Memory B cell (primary cell): ENCODE measurements around the gene TNRC18.

Experiments
- ATAC-seq: fragments of 150-1000 bp; cut with Tn5 transposase; 2 replicates; pipeline ENCODE4 v1.10.0; 2021; ENCODE audit warnings: low read depth, mild to moderate bottlenecking, moderate library complexity
- DNase-seq, 2 donors: peaks; one replicate each; pipeline ENCODE4 v3.0.0; 2022; ENCODE audit warnings: low spot score in 2 of 2
- H3K27ac Mint-ChIP-seq: one replicate; pipeline ENCODE4 v1.8.0; 2022; ENCODE audit warnings: mild to moderate bottlenecking, moderate library complexity, mixed read lengths
- H3K27me3 Mint-ChIP-seq: one replicate; pipeline ENCODE4 v1.8.0; 2022; ENCODE audit warnings: mixed read lengths
- H3K36me3 Mint-ChIP-seq: one replicate; pipeline ENCODE4 v1.8.0; 2022; ENCODE audit warnings: mild to moderate bottlenecking, mixed read lengths
- H3K4me1 Mint-ChIP-seq: one replicate; pipeline ENCODE4 v1.8.0; 2022; ENCODE audit warnings: mixed read lengths
- H3K4me3 Mint-ChIP-seq: one replicate; pipeline ENCODE4 v1.8.0; 2022; ENCODE audit warnings: mild to moderate bottlenecking, moderate library complexity, mixed read lengths
- H3K9me3 Mint-ChIP-seq: one replicate; pipeline ENCODE4 v1.8.0; 2022; ENCODE audit warnings: mixed read lengths

TNRC18 gene

GRCh38 chr7:5356751-5357119, 66.9 kb downstream of the TNRC18 start:
- no peak for ATAC-seq
- H3K4me3 Mint-ChIP-seq = no peak overlapping the region
- H3K27me3 Mint-ChIP-seq = no peaks in the 10 kb centered on the region
- H3K36me3 Mint-ChIP-seq = peaks cover 44% of the 10 kb centered on the region
- H3K27ac Mint-ChIP-seq = no peak overlapping the region
- peaks cover 11% of the 10 kb centered on the region for H3K4me1 Mint-ChIP-seq
- no peak for DNase-seq
- H3K9me3 Mint-ChIP-seq = no peaks in the 10 kb centered on the region

- DNase-seq (no peak), ATAC-seq (no peak)
- Mint-ChIP-seq H3K36me3 (peaks cover 45% of the 10 kb centered on the region), H3K27ac (no peak overlapping the region), H3K4me3 (no peak overlapping the region), H3K9me3 (no peaks in the 10 kb centered on the region), H3K4me1 (peaks cover 11% of the 10 kb centered on the region), H3K27me3 (no peaks in the 10 kb centered on the region)
Measured at GRCh38 chr7:5354460-5355232, 69.0 kb downstream of the TNRC18 start.

GRCh38 chr7:5352440-5353010, 71.1 kb downstream of the TNRC18 start:
- no peak for ATAC-seq
- H3K4me3 Mint-ChIP-seq = no peak overlapping the region

GRCh38 chr7:5351507-5352265, 71.9 kb downstream of the TNRC18 start:
- DNase-seq (no peak), ATAC-seq (no peak)
- no peak overlapping the region for H3K4me3 Mint-ChIP-seq
- peaks cover 40% of the 10 kb centered on the region for H3K36me3 Mint-ChIP-seq
- peaks cover 9% of the 10 kb centered on the region for H3K4me1 Mint-ChIP-seq
- no peaks in the 10 kb centered on the region for H3K9me3 Mint-ChIP-seq
- no peaks in the 10 kb centered on the region for H3K27me3 Mint-ChIP-seq
- no peak overlapping the region for H3K27ac Mint-ChIP-seq

More at GRCh38 chr7:5352440-5353010, 71.1 kb downstream of the TNRC18 start:
- no peak for DNase-seq
- Mint-ChIP-seq H3K9me3 (no peaks in the 10 kb centered on the region), H3K27ac (no peak overlapping the region), H3K36me3 (peaks cover 44% of the 10 kb centered on the region), H3K4me1 (peaks cover 11% of the 10 kb centered on the region), H3K27me3 (no peaks in the 10 kb centered on the region)

GRCh38 chr7:5350600-5351385, 72.8 kb downstream of the TNRC18 start:
- DNase-seq = no peak
- Mint-ChIP-seq H3K9me3 (no peaks in the 10 kb centered on the region), H3K27ac (no peak overlapping the region), H3K4me3 (no peak overlapping the region), H3K27me3 (no peaks in the 10 kb centered on the region), H3K36me3 (peaks cover 38% of the 10 kb centered on the region), H3K4me1 (peaks cover 9% of the 10 kb centered on the region)
- no peak for ATAC-seq

GRCh38 chr7:5350174-5350463, 73.5 kb downstream of the TNRC18 start:
- Mint-ChIP-seq H3K4me1 (peaks cover 9% of the 10 kb centered on the region), H3K4me3 (no peak overlapping the region), H3K27me3 (no peaks in the 10 kb centered on the region), H3K36me3 (peaks cover 36% of the 10 kb centered on the region), H3K9me3 (no peaks in the 10 kb centered on the region), H3K27ac (no peak overlapping the region)
- ATAC-seq = no peak
- DNase-seq = no peak

GRCh38 chr7:5349437-5350173, 74.0 kb downstream of the TNRC18 start:
- H3K27ac Mint-ChIP-seq = no peak overlapping the region

GRCh38 chr7:5349005-5349380, 74.6 kb downstream of the TNRC18 start:
- H3K36me3 Mint-ChIP-seq = peaks cover 40% of the 10 kb centered on the region
- peaks cover 2% of the 10 kb centered on the region for H3K9me3 Mint-ChIP-seq
- ATAC-seq = no peak
- no peaks in the 10 kb centered on the region for H3K27me3 Mint-ChIP-seq
- no peak for DNase-seq
- no peak overlapping the region for H3K27ac Mint-ChIP-seq
- H3K4me1 Mint-ChIP-seq = peaks cover 3% of the 10 kb centered on the region
- H3K4me3 Mint-ChIP-seq = no peak overlapping the region

More at GRCh38 chr7:5349437-5350173, 74.0 kb downstream of the TNRC18 start:
- peaks cover 39% of the 10 kb centered on the region for H3K36me3 Mint-ChIP-seq
- no peaks in the 10 kb centered on the region for H3K9me3 Mint-ChIP-seq
- no peaks in the 10 kb centered on the region for H3K27me3 Mint-ChIP-seq
- peaks cover 9% of the 10 kb centered on the region for H3K4me1 Mint-ChIP-seq
- H3K4me3 Mint-ChIP-seq = no peak overlapping the region
- ATAC-seq (no peak), DNase-seq (no peak)

GRCh38 chr7:5348134-5349004, 75.3 kb downstream of the TNRC18 start:
- ATAC-seq = no peak
- Mint-ChIP-seq H3K27me3 (no peaks in the 10 kb centered on the region), H3K27ac (peak overlapping the region; percentile 31), H3K4me3 (no peak overlapping the region), H3K9me3 (peaks cover 6% of the 10 kb centered on the region), H3K4me1 (no peaks in the 10 kb centered on the region), H3K36me3 (peaks cover 42% of the 10 kb centered on the region)
- DNase-seq = no peak

GRCh38 chr7:5345671-5346070, 78.0 kb downstream of the TNRC18 start:
- Mint-ChIP-seq H3K27ac (no peak overlapping the region), H3K36me3 (peaks cover 50% of the 10 kb centered on the region), H3K4me3 (no peak overlapping the region), H3K4me1 (no peaks in the 10 kb centered on the region), H3K9me3 (peaks cover 6% of the 10 kb centered on the region), H3K27me3 (no peaks in the 10 kb centered on the region)
- DNase-seq (no peak), ATAC-seq (no peak)

GRCh38 chr7:5345171-5345570, 78.5 kb downstream of the TNRC18 start:
- Mint-ChIP-seq H3K4me3 (no peak overlapping the region), H3K27ac (no peak overlapping the region), H3K4me1 (no peaks in the 10 kb centered on the region), H3K36me3 (peaks cover 54% of the 10 kb centered on the region), H3K9me3 (peaks cover 6% of the 10 kb centered on the region), H3K27me3 (no peaks in the 10 kb centered on the region)
- no peak for DNase-seq
- ATAC-seq = no peak

GRCh38 chr7:5344342-5344741, 79.3 kb downstream of the TNRC18 start:
- H3K27ac Mint-ChIP-seq = no peak overlapping the region

GRCh38 chr7:5343884-5344283, 79.8 kb downstream of the TNRC18 start:
- Mint-ChIP-seq H3K36me3 (peaks cover 58% of the 10 kb centered on the region), H3K27me3 (no peaks in the 10 kb centered on the region), H3K4me1 (no peaks in the 10 kb centered on the region), H3K4me3 (no peak overlapping the region), H3K27ac (no peak overlapping the region), H3K9me3 (peaks cover 6% of the 10 kb centered on the region)
- no peak for DNase-seq
- ATAC-seq = no peak

More at GRCh38 chr7:5344342-5344741, 79.3 kb downstream of the TNRC18 start:
- peaks cover 6% of the 10 kb centered on the region for H3K9me3 Mint-ChIP-seq
- ATAC-seq (no peak), DNase-seq (no peak)
- H3K4me3 Mint-ChIP-seq = no peak overlapping the region
- no peaks in the 10 kb centered on the region for H3K4me1 Mint-ChIP-seq
- no peaks in the 10 kb centered on the region for H3K27me3 Mint-ChIP-seq
- H3K36me3 Mint-ChIP-seq = peaks cover 57% of the 10 kb centered on the region
